Natural killer cell (primary cell): ENCODE results near the gene PAPSS2. TPM values are rescaled to one million over a fixed set of nuclear protein-coding genes. Genes with fewer than 3 reads are reported as not detected.
"Not testable (repeated sequence)": the region's sequence is repeated elsewhere in the genome, so short reads cannot be mapped to it uniquely, and the experiment has no call there.

Experiments
- ATAC-seq, 3 donors: fragments of 150-1000 bp in 2 of 3; fragments of 200-7000 bp in 1 of 3; cut with Tn5 transposase; 1 replicate in 1 of 3; 2 replicates in 2 of 3; pipeline ENCODE4 v1.10.0; 2021; ENCODE audit warnings: mild to moderate bottlenecking in 2 of 3, moderate library complexity in 2 of 3
- DNase-seq, 2 donors: peaks; one replicate each; pipeline versions ENCODE4 v3.0.0 to v3.0.0-alpha.2; 2013 to 2021; ENCODE audit warnings: mixed read lengths in 1 of 2
- H3K27ac ChIP-seq: one replicate; pipeline ENCODE4 v1.5.1; 2013; ENCODE audit warnings: mild to moderate bottlenecking, low read length
- H3K27me3 ChIP-seq: one replicate; pipeline ENCODE4 v1.6.1; 2013; ENCODE audit warnings: low read length; ENCODE audit not compliant: control insufficient read depth, insufficient read depth
- H3K36me3 ChIP-seq: one replicate; pipeline ENCODE4 v1.6.1; 2013; ENCODE audit warnings: low read length; ENCODE audit not compliant: control insufficient read depth, insufficient read depth
- H3K4me1 ChIP-seq: one replicate; pipeline ENCODE4 v1.6.1; 2013; ENCODE audit warnings: low read length; ENCODE audit not compliant: control insufficient read depth, insufficient read depth
- H3K4me3 ChIP-seq: one replicate; pipeline ENCODE4 v1.5.1; 2013; ENCODE audit warnings: low read length
- H3K9me3 ChIP-seq: one replicate; pipeline ENCODE4 v1.6.1; 2013; ENCODE audit warnings: low read length; ENCODE audit not compliant: control insufficient read depth, insufficient read depth
- H3K27ac Mint-ChIP-seq, 2 donors: one replicate each; pipeline ENCODE4 v1.8.0; 2022; ENCODE audit warnings: mild to moderate bottlenecking in 2 of 2, mixed read lengths in 2 of 2, moderate library complexity in 1 of 2
- H3K27me3 Mint-ChIP-seq, 2 donors: one replicate each; pipeline ENCODE4 v1.8.0; 2022; ENCODE audit warnings: low read depth in 2 of 2, mixed read lengths in 2 of 2
- H3K36me3 Mint-ChIP-seq: one replicate; pipeline ENCODE4 v1.8.0; 2022; ENCODE audit warnings: mixed read lengths
- H3K4me1 Mint-ChIP-seq, 2 donors: one replicate each; pipeline ENCODE4 v1.8.0; 2022; ENCODE audit warnings: mixed read lengths in 2 of 2
- H3K4me3 Mint-ChIP-seq: one replicate; pipeline ENCODE4 v1.8.0; 2022; ENCODE audit warnings: mild to moderate bottlenecking, moderate library complexity, mixed read lengths
- H3K9me3 Mint-ChIP-seq, 2 donors: one replicate each; pipeline ENCODE4 v1.8.0; 2022; ENCODE audit warnings: mixed read lengths in 2 of 2
- CTCF ChIP-seq: fragments of 200-600 bp; IDR thresholded peaks from one replicate; pipeline ENCODE4 v1.8.0; 2022; ENCODE audit warnings: antibody characterized with exemption
- WGBS: methylation state at CpG from one replicate; pipeline ENCODE4 v1.1.7; 2013; ENCODE audit warnings: missing lambda C conversion rate; ENCODE audit not compliant: insufficient coverage; 5-methylcytosine and 5-hydroxymethylcytosine counted together
- intact Hi-C: fragments of 100-400 bp; cut with micrococcal nuclease; formaldehyde crosslinking; loops from one replicate; pipeline ENCODE4 v1.14.2; 2022
- total RNA-seq, 4 donors: library from RNA; stranded (reverse); fragments of 120-200 nt in 1 of 4; gene quantifications; one replicate each; pipeline versions ENCODE4 v1.2.3 to v1.2.4, GENCODE V29; 2013 to 2022

Gene PAPSS2
- total RNA-seq, 3 donors from 2014 or later (not counting 1 experiment from before 2014, with no cell fraction given): 0.13 to 1.1 TPM; not detected in 1

GRCh38 chr10:87740254-87740655 lies 80.6 kb downstream of the PAPSS2 start:
- no peaks in the 10 kb centered on the region for H3K9me3 ChIP-seq
- no peaks in the 10 kb centered on the region for H3K4me1 Mint-ChIP-seq
- DNase-seq (no peak), ATAC-seq (no peak)
- intact Hi-C loops: no loop called here
- no peak overlapping the region for H3K4me3 Mint-ChIP-seq
- peaks cover 5 to 9% of the 10 kb centered on the region in 2 donors for H3K27me3 Mint-ChIP-seq
- H3K4me1 ChIP-seq: no peaks in the 10 kb centered on the region
- no peak for TF ChIP-seq CTCF
- H3K27ac Mint-ChIP-seq: no peak overlapping the region
- H3K36me3 Mint-ChIP-seq: no peaks in the 10 kb centered on the region
- no peak overlapping the region for H3K4me3 ChIP-seq
- H3K9me3 Mint-ChIP-seq: no peaks in the 10 kb centered on the region
- H3K27me3 ChIP-seq: no peaks in the 10 kb centered on the region
- no peaks in the 10 kb centered on the region for H3K36me3 ChIP-seq
- no peak overlapping the region for H3K27ac ChIP-seq

- H3K27ac ChIP-seq, ATAC-seq, DNase-seq, intact Hi-C loops, H3K4me1 ChIP-seq, H3K27ac Mint-ChIP-seq, H3K4me3 Mint-ChIP-seq, H3K27me3 ChIP-seq, H3K36me3 Mint-ChIP-seq, H3K9me3 Mint-ChIP-seq, H3K27me3 Mint-ChIP-seq, H3K9me3 ChIP-seq, H3K4me3 ChIP-seq, H3K36me3 ChIP-seq, H3K4me1 Mint-ChIP-seq: not testable (repeated sequence)
- WGBS: 95% methylated on average over 18 of the region's 18 CpGs
Measured at GRCh38 chr10:87742992-87743610, 83.4 kb downstream of the PAPSS2 start.

- H3K4me3 Mint-ChIP-seq: no peak overlapping the region
- no peak for ATAC-seq
- WGBS: 83% methylated on average over 1 of the region's 2 CpGs
Measured at GRCh38 chr10:87744606-87745005, 84.9 kb downstream of the PAPSS2 start.

GRCh38 chr10:87746911-87747310 lies 87.2 kb downstream of the PAPSS2 start:
- Mint-ChIP-seq H3K9me3 (no peaks in the 10 kb centered on the region), H3K4me1 (peaks cover 9 to 17% of the 10 kb centered on the region in 2 donors), H3K27me3 (no peaks in the 10 kb centered on the region), H3K4me3 (no peak overlapping the region), H3K27ac (no peak overlapping the region), H3K36me3 (no peaks in the 10 kb centered on the region)
- H3K9me3 ChIP-seq: no peaks in the 10 kb centered on the region
- ATAC-seq: no peak
- H3K27ac ChIP-seq: no peak overlapping the region
- H3K27me3 ChIP-seq: no peaks in the 10 kb centered on the region
- WGBS: 85% methylated on average over 4 of the region's 4 CpGs
- TF ChIP-seq CTCF: no peak
- H3K36me3 ChIP-seq: no peaks in the 10 kb centered on the region
- H3K4me3 ChIP-seq: no peak overlapping the region
- DNase-seq: no peak
- no peaks in the 10 kb centered on the region for H3K4me1 ChIP-seq
- intact Hi-C loops: no loop called here

More at GRCh38 chr10:87744606-87745005, 84.9 kb downstream of the PAPSS2 start:
- H3K27me3 ChIP-seq: no peaks in the 10 kb centered on the region
- TF ChIP-seq CTCF: no peak
- no peaks in the 10 kb centered on the region for H3K9me3 ChIP-seq
- no peaks in the 10 kb centered on the region for H3K36me3 ChIP-seq
- Mint-ChIP-seq H3K9me3 (no peaks in the 10 kb centered on the region), H3K36me3 (no peaks in the 10 kb centered on the region), H3K27me3 (peaks cover 2 to 5% of the 10 kb centered on the region in 2 donors), H3K27ac (no peak overlapping the region), H3K4me1 (peaks cover 0 to 5% of the 10 kb centered on the region in 2 donors)
- no peak for DNase-seq
- no peak overlapping the region for H3K4me3 ChIP-seq
- intact Hi-C loops: no loop called here
- H3K4me1 ChIP-seq: no peaks in the 10 kb centered on the region
- H3K27ac ChIP-seq: no peak overlapping the region

- H3K27ac ChIP-seq, H3K36me3 ChIP-seq, H3K4me3 Mint-ChIP-seq, DNase-seq, H3K4me3 ChIP-seq, H3K9me3 Mint-ChIP-seq, H3K27ac Mint-ChIP-seq, H3K9me3 ChIP-seq, H3K27me3 ChIP-seq, H3K27me3 Mint-ChIP-seq, H3K4me1 ChIP-seq, ATAC-seq, intact Hi-C loops, H3K36me3 Mint-ChIP-seq: not testable (repeated sequence)
- WGBS: no CpG with 5 or more reads among the region's 4 CpGs
- peaks cover 9 to 17% of the 10 kb centered on the region in 2 donors for H3K4me1 Mint-ChIP-seq
Measured at GRCh38 chr10:87748244-87748643, 88.6 kb downstream of the PAPSS2 start.
